ENCODE measurements around the gene CKMT1A.
"Not testable (repeated sequence)": the region's sequence is repeated elsewhere in the genome, so short reads cannot be mapped to it uniquely, and the experiment has no call there.

CKMT1A gene

GRCh38 chr15:43702701-43703424 lies 9.2 kb downstream of the CKMT1A start:
- no peak for TF ChIP-seq CTCF (IDR thresholded peaks at IDR 0.05; ENCODE audit: borderline replicate concordance, insufficient read depth, low read depth, low read length)
- H3K4me3 ChIP-seq (ENCODE audit: low read depth, low read length) = no peak overlapping the region

- not testable (repeated sequence) for H3K4me3 ChIP-seq (ENCODE audit: low read depth, low read length)
Measured at GRCh38 chr15:43710431-43711131, 16.9 kb downstream of the CKMT1A start.

- no peak for TF ChIP-seq CTCF (IDR thresholded peaks at IDR 0.05; ENCODE audit: borderline replicate concordance, insufficient read depth, low read depth, low read length)
- H3K4me3 ChIP-seq (ENCODE audit: low read depth, low read length) = no peak overlapping the region
Measured at GRCh38 chr15:43723151-43723550, 29.5 kb downstream of the CKMT1A start.

GRCh38 chr15:43726306-43726705 lies 32.6 kb downstream of the CKMT1A start:
- H3K4me3 ChIP-seq (ENCODE audit: low read depth, low read length) = not testable (repeated sequence)

- not testable (repeated sequence) for H3K4me3 ChIP-seq (ENCODE audit: low read depth, low read length)
Measured at GRCh38 chr15:43728053-43728725, 34.5 kb downstream of the CKMT1A start.

- no peak for TF ChIP-seq CTCF (IDR thresholded peaks at IDR 0.05; ENCODE audit: borderline replicate concordance, insufficient read depth, low read depth, low read length)
- H3K4me3 ChIP-seq (ENCODE audit: low read depth, low read length) = no peak overlapping the region
Measured at GRCh38 chr15:43735416-43735815, 41.8 kb downstream of the CKMT1A start.

GRCh38 chr15:43746245-43746902 lies 52.7 kb downstream of the CKMT1A start, which contains the start of gene PDIA3:
TSS of gene PDIA3 (plus strand) at chr15:43746438. CDS start at chr15:43746540, 102 bp downstream.
- H3K4me3 ChIP-seq (ENCODE audit: low read depth, low read length) = peak within 1 kb of the TSS; percentile 89

GRCh38 chr15:43746903-43747309 lies 53.2 kb downstream of the CKMT1A start:
- peak overlapping the region; percentile 89 for H3K4me3 ChIP-seq (ENCODE audit: low read depth, low read length)

GRCh38 chr15:43748376-43748775 lies 54.7 kb downstream of the CKMT1A start:
- TF ChIP-seq CTCF (IDR thresholded peaks at IDR 0.05; ENCODE audit: borderline replicate concordance, insufficient read depth, low read depth, low read length) = no peak
- H3K4me3 ChIP-seq (ENCODE audit: low read depth, low read length) = no peak overlapping the region

Data from GM12875 (cell line).